NCI-H2227 (cell line): ENCODE results near the gene SRP54.
"Not testable (repeated sequence)": the region's sequence is repeated elsewhere in the genome, so short reads cannot be mapped to it uniquely, and the experiment has no call there.

ENCODE experiments used
- DNase-seq: peaks from one replicate; lab custom pipeline; 2025; ENCODE audit not compliant: unreplicated experiment; lab: John Stamatoyannopoulos, UW

The SRP54 gene

DNA sequence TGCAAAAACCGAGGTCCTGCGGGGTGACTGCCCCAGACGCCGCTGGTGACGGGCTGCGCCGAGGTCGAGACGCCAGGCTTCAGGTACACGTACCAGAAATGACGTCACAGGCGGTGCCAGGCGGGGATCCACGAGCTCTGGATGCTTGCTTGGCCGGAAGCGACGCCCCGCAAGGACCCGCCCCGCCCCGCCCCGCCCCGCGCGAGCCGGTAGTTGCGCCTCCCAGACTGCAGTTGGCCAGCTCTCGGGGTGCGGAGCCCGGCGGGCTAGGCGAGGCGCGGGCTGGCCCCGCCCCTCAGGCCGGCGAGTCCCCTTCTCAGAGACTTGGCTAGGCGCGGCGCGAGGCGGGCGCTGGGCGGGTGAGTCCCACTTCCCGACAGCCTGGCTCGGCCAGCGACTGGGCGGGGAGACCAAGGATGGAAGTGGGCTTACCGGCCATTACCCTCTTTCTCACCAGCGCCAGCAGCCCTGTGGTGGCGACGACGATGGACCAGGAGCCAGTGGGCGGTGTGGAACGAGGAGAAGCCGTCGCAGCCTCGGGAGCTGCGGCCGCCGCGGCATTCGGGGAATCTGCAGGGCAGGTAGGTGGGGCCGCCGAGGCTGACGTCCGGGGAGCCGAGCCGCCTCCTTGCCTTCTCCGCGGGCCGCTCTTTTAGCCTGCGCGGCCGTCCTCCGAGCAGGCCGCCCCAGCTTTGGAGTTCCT lies 63.4 kb downstream of the SRP54 start, which contains the start of gene FAM177A1:
TSS of gene FAM177A1 (plus strand) at position 225 of the 703 bp plus-strand sequence. CDS start at position 417, 192 bp downstream.
- DNase-seq = peak; percentile 98

DNA sequence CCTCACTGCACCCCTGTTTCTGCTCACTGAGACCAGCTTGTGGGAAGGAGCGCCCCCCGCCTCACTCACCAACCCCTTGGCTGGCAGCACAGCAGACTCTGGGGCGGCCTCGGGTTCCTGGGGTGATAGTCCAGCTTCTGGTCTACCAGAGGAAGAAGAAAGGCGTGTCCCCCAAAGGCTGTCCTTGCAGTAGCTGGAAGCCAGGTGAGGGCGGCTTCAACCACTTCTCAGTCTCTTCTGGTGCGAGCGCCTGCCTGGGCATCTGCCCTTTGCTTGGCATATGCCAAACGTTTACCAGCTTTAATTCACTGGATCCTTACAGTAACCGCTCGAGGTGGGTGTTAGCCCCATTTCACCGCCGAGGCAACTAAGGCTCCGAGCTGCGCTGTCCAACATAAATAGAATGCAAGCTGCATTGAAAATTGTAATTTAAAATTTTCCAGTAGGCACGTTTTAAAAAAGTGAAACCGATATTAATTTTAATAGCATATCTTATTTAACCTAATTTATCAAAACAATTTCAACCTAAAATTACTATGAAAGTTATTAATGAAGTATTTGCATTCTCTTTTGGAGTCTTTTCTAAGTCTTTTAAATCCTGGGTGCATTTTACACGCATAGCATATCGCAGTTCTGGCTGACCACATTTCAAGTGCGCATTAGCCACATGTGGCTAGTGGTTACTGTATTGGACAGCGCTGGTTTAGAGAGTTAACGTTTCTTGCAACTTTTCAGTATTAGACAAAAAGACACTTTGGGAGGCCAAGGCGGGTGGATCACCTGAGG lies 64.2 kb downstream of the SRP54 start:
- peak; percentile 60 for DNase-seq

DNA sequence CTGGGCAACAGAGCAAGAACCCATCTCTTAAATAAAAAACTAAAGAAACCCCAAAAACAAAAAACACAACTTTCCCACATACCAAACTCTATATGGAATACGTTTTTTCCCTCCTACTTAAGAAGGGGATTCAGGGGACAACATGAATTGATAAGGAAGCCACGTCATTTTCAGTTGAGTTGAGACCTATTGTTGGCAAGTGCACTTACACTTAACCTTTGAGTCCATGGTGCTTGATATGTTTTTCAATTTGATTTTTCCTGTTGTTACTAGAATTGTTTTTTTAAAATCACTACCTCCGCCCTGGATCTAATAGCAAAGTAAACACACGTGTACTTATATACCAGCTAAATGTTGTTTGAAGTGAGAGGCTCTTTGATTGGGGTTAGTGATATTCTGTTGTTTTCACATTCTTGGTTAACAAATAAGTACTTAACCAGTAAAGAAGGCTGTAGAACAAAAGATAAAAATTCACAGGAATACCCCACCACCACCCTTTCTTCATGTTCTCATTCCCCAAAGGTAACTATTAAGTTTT lies 65.3 kb downstream of the SRP54 start:
- no peak for DNase-seq

- DNase-seq = no peak
Measured at GRCh38 chr14:35050652-35051051, 67.9 kb downstream of the SRP54 start.

- no peak for DNase-seq
Measured at GRCh38 chr14:35051796-35052195, 69.0 kb downstream of the SRP54 start.

GRCh38 chr14:35052637-35053036 lies 69.8 kb downstream of the SRP54 start:
- no peak for DNase-seq

DNA sequence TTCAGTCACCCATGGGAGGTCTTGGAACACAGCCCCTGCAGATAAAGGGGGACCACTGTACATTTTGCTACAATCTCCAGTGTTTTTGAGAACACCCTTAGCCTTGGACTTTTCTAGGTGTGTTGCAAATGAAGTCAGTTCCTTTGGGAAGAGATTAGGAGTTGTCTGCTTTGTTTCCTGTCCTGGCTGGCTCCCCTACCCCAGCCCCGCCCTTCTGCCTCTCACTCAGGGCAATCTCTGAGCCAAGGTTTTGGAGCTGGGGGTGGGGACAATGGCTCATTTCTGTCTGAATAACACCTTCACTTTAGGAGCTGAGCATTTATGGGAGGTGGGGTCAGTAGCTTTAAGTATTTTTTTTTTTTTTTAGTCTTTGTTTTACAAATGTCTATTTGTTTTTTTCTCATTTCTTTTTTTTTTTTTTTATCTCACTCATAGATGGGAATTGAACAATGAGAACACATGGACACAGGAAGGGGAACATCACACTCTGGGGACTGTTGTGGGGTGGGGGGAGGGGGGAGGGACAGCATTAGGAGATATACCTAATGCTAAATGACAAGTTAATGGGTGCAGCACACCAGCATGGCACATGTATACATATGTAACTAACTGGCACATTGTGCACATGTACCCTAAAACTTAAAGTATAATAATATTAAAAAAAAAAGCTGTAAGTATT lies 78.5 kb downstream of the SRP54 start:
- DNase-seq = not testable (repeated sequence)

- DNase-seq = not testable (repeated sequence)
Measured at GRCh38 chr14:35065731-35066130, 82.9 kb downstream of the SRP54 start.

DNA sequence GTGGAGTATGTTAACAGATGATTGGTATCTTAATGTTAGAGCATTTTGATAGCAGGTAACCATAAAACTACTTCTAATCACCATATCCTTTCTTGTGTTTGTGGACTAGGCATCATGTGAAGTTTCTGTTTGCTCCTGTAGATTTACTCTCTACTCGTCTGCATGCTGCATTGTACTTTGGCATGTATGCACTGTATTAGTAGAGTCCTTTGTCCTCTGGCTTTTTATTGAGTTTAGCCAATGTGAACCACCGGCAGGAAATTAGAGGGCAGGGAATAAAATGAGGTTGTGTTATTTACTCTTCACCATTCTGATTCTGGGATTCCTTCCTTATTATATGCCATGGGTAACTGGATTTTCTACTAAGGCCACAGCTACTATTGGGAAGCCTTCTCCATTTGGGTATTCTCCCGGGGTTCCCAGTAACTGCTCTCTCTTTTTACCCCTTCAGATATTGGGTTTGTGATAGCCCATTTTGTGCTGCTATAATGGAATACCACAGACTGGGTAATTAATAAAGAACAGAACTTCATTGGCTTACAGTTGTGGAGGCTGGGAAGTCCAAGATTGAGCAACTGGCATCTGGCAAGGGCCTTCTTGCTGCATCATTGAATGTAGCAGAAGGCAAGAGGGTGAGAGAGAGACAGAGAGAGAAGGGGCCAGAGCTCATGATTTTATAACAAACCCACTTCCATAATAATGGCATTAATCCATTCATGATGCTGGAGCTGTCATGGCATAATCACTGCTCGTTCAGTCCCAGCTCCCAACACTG lies 85.6 kb downstream of the SRP54 start:
- no peak for DNase-seq

DNA sequence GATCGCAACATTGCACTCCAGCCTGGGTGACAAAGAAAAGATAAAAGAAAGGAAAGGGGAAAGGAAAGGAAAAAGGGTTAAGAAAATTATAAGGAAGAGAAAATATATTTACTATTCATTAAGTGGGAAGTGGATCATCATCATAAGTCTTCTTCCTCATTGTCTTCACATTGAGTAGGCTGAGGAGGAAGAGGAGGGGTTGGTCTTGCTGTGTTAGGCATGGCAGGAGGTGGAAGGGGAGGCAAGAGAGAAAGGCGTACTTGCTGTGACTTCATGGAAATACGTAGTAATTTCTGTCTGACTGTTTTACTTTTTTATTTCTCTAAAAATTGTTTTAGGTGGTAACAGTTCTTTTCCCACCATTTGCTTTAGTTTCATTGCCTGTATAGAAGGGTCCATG lies 89.4 kb downstream of the SRP54 start:
- DNase-seq = no peak

GRCh38 chr14:35073486-35073885 lies 90.7 kb downstream of the SRP54 start:
- no peak for DNase-seq

DNA sequence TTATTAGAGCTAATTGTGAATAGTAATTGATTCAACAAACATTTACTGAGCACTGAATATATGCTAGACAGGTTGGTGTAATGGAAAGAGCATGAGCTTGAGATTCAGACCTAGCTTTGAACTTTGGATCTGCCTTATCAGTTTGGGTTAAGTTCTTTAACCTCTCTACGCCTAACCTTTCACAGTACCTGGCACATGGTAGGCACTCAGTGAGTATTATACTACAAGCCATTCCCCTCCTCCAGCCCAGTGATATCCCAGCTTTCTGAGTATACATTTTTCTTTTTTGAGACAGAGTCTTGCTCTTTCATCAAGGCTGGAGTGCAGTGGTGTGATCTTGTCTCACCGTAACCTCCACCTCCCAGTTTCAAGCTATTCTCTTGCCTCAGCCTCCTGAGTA lies 95.3 kb downstream of the SRP54 start:
- no peak for DNase-seq
